ENCODE data around the gene ABHD18. TPM values are rescaled to one million over a fixed set of nuclear protein-coding genes. Genes with fewer than 3 reads are reported as not detected.
"Not testable (repeated sequence)": the region's sequence is repeated elsewhere in the genome, so short reads cannot be mapped to it uniquely, and the experiment has no call there.

Gene ABHD18
- polyA plus RNA-seq, 1 experiment = 4.5 TPM

- Histone ChIP-seq H3K9me3 (ENCODE audit: control insufficient read depth, insufficient read depth, low read length) (no peaks in the 10 kb centered on the region; the same call in 1 of the 2 replicates), H3K27me3 (ENCODE audit: control insufficient read depth, insufficient read depth, low read length) (no peaks in the 10 kb centered on the region), H3K27ac (ENCODE audit: low read depth, low read length) (peak overlapping the region; percentile 57), H3K4me3 (ENCODE audit: low read depth, low read length) (peak overlapping the region; percentile 84)
- TF ChIP-seq, protein P1, sequence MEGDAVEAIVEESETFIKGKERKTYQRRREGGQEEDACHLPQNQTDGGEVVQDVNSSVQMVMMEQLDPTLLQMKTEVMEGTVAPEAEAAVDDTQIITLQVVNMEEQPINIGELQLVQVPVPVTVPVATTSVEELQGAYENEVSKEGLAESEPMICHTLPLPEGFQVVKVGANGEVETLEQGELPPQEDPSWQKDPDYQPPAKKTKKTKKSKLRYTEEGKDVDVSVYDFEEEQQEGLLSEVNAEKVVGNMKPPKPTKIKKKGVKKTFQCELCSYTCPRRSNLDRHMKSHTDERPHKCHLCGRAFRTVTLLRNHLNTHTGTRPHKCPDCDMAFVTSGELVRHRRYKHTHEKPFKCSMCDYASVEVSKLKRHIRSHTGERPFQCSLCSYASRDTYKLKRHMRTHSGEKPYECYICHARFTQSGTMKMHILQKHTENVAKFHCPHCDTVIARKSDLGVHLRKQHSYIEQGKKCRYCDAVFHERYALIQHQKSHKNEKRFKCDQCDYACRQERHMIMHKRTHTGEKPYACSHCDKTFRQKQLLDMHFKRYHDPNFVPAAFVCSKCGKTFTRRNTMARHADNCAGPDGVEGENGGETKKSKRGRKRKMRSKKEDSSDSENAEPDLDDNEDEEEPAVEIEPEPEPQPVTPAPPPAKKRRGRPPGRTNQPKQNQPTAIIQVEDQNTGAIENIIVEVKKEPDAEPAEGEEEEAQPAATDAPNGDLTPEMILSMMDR (IDR thresholded peaks at IDR 0.05; ENCODE audit: low read depth, low read length) = 0 out of 2 replicates have a peak, but pooled peaks have one; percentile 11
- CTCF ChIA-PET = interaction anchor here (0.6 to 0.8 kb wide), 3 partner anchors 11 to 130 kb away, joined by 3 read pairs; no protein-coding TSS in a partner anchor
- no peak for DNase-seq (ENCODE audit: low read depth, low spot score)
- POLR2A ChIA-PET = interaction anchor here (0.6 to 1.9 kb wide), 7 partner anchors 13 to 180 kb away, joined by 3 to 17 read pairs (median 3); partner anchors contain the start of genes ABHD18 and MFSD8
Measured at GRCh38 chr4:128061566-128062536, 96.6 kb downstream of the ABHD18 start.

DNA sequence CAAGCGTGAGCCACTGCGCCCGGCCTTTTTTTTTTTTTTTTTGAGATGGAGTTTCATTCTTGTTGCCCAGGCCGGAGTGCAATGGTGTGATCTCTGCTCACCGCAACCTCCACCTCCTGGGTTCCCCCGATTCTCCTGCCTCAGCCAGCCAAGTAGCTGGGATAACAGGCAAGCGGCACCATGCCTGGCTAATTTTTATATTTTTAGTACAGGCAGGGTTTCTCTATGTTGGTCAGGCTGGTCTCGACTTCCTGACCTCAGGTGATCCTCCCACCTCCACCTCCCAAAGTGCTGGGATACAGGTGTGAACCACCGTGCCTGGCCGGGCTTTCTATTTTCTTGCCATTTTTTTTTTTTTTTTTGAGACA is 101.2 kb downstream of the ABHD18 start:
- POLR2A ChIA-PET = interaction anchor here (0.7 kb wide), 1 partner anchor 69 kb away, joined by 4 read pairs; no protein-coding TSS in a partner anchor
- H3K27me3 ChIP-seq (ENCODE audit: control insufficient read depth, insufficient read depth, low read length); H3K27ac ChIP-seq (ENCODE audit: low read depth, low read length); H3K9me3 ChIP-seq (ENCODE audit: control insufficient read depth, insufficient read depth, low read length); H3K4me3 ChIP-seq (ENCODE audit: low read depth, low read length); DNase-seq (ENCODE audit: low read depth, low spot score); CTCF ChIA-PET: not testable (repeated sequence)

- Histone ChIP-seq H3K27ac (ENCODE audit: low read depth, low read length) (no peak overlapping the region), H3K9me3 (ENCODE audit: control insufficient read depth, insufficient read depth, low read length) (no peaks in the 10 kb centered on the region; the same call in 1 of the 2 replicates), H3K4me3 (ENCODE audit: low read depth, low read length) (no peak overlapping the region), H3K27me3 (ENCODE audit: control insufficient read depth, insufficient read depth, low read length) (no peaks in the 10 kb centered on the region)
- TF ChIP-seq, protein P1 (IDR thresholded peaks at IDR 0.05; ENCODE audit: low read depth, low read length) = peak; percentile 32
- POLR2A ChIA-PET = no interaction called here
- CTCF ChIA-PET = no interaction called here
- no peak for DNase-seq (ENCODE audit: low read depth, low spot score)
Measured at GRCh38 chr4:128068918-128069317, 103.7 kb downstream of the ABHD18 start.

DNA sequence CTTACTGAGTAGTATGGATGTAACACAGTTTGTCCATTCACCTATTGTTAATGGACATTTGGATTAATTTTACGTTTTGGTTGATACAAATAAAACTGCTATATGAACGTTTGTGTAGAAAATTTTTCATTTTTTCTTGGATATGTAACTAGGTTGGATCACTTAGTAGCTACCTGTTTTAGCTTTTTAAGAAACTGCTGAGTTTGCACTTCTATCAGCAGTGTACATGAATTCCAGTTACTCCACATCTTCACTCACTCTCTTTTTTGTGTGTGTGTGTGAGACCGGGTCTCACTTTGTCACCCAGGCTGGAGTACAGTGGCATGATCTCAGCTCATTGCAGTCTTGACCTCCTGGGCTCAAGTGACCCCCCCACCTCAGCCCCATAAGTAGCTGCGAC is 111.3 kb downstream of the ABHD18 start:
- Histone ChIP-seq H3K27ac (ENCODE audit: low read depth, low read length) (no peak overlapping the region), H3K27me3 (ENCODE audit: control insufficient read depth, insufficient read depth, low read length) (no peaks in the 10 kb centered on the region), H3K4me3 (ENCODE audit: low read depth, low read length) (no peak overlapping the region), H3K9me3 (ENCODE audit: control insufficient read depth, insufficient read depth, low read length) (no peaks in the 10 kb centered on the region)
- POLR2A ChIA-PET = no interaction called here
- TF ChIP-seq, protein P1 (IDR thresholded peaks at IDR 0.05; ENCODE audit: low read depth, low read length) = no peak
- CTCF ChIA-PET = no interaction called here
- no peak for DNase-seq (ENCODE audit: low read depth, low spot score)

Other genes starting within 250 kb of the ABHD18 start
- gene SLC25A31, start 235.0 kb upstream of the ABHD18 start, polyA plus RNA-seq (2011; rRNA removed) = not detected in 2 replicates
- gene HSPA4L, start 183.1 kb upstream of the ABHD18 start, polyA plus RNA-seq (2011; rRNA removed) = 3.4 and 4.9 TPM in 2 replicates
- 4.8 and 8.6 TPM in 2 replicates for gene PLK4, start 84.5 kb upstream of the ABHD18 start, polyA plus RNA-seq (2011; rRNA removed)
- 11.5 and 18.0 TPM in 2 replicates for gene MFSD8, start 233 bp upstream of the ABHD18 start, polyA plus RNA-seq (2011; rRNA removed)
- gene LARP1B, start 95.9 kb downstream of the ABHD18 start, polyA plus RNA-seq (2011; rRNA removed) = 16.2 and 24.3 TPM in 2 replicates